Daoy (cell line): Measurements from ENCODE around the gene GIPC1. TPM values are rescaled to one million over a fixed set of nuclear protein-coding genes. Genes with fewer than 3 reads are reported as not detected.
"Not testable (repeated sequence)": the region's sequence is repeated elsewhere in the genome, so short reads cannot be mapped to it uniquely, and the experiment has no call there.

Source experiments
- DNase-seq: peaks from one replicate; pipeline ENCODE4 v3.0.0-alpha.2; 2015; ENCODE audit warnings: low read depth
- total RNA-seq: library from RNA; depleted of rRNA; stranded (reverse); fragments of >200 nt; shearing (Covaris generic); gene quantifications from 2 replicates; pipeline ENCODE4 v1.2.3, GENCODE V29; 2014

Gene GIPC1
- total RNA-seq, 1 experiment from 2014 or later: 107 TPM

- peak; percentile 84 for DNase-seq
Observed at GRCh38 chr19:14517840-14518505, 22.0 kb upstream of the GIPC1 start, which contains the start of gene DNAJB1. Gene DNAJB1, minus strand, starts transcription at chr19:14518397. Its CDS starts 48 bp downstream, at chr19:14518349.

GRCh38 chr19:14517446-14517839, 21.5 kb upstream of the GIPC1 start:
- DNase-seq: no peak

GRCh38 chr19:14516746-14517438, 21.0 kb upstream of the GIPC1 start:
- no peak for DNase-seq

GRCh38 chr19:14516048-14516534, 20.2 kb upstream of the GIPC1 start:
- DNase-seq: no peak

- DNase-seq: no peak
Observed at GRCh38 chr19:14515501-14516047, 19.6 kb upstream of the GIPC1 start.

GRCh38 chr19:14514215-14514863, 18.4 kb upstream of the GIPC1 start:
- DNase-seq: no peak

GRCh38 chr19:14512406-14512961, 16.6 kb upstream of the GIPC1 start:
- no peak for DNase-seq

- DNase-seq: no peak
Observed at GRCh38 chr19:14511229-14511593, 15.3 kb upstream of the GIPC1 start.

GRCh38 chr19:14510311-14511228, 14.6 kb upstream of the GIPC1 start:
- peak; percentile 54 for DNase-seq

GRCh38 chr19:14507704-14508542, 12.0 kb upstream of the GIPC1 start:
- peak; percentile 46 for DNase-seq

GRCh38 chr19:14505488-14506239, 9.7 kb upstream of the GIPC1 start:
- peak; percentile 74 for DNase-seq

GRCh38 chr19:14504575-14504974, 8.6 kb upstream of the GIPC1 start:
- not testable (repeated sequence) for DNase-seq

GRCh38 chr19:14503285-14503684, 7.4 kb upstream of the GIPC1 start:
- no peak for DNase-seq

GRCh38 chr19:14502334-14503092, 6.6 kb upstream of the GIPC1 start:
- no peak for DNase-seq

- DNase-seq: no peak
Observed at GRCh38 chr19:14497228-14497921, 1.4 kb upstream of the GIPC1 start.

GRCh38 chr19:14496834-14497227, 904 bp upstream of the GIPC1 start:
- no peak for DNase-seq

- DNase-seq: no peak
Observed at GRCh38 chr19:14495672-14496028, 277 bp downstream of the GIPC1 start.
